WTC11 (cell line): ENCODE data around the gene NTRK3. TPM values are rescaled to one million over a fixed set of nuclear protein-coding genes. Genes with fewer than 3 reads are reported as not detected.

Source experiments
- ATAC-seq: fragments of 200-7000 bp; cut with Tn5 transposase; 2 replicates; pipeline ENCODE4 v1.10.0; 2021; ENCODE audit warnings: mild to moderate bottlenecking, moderate library complexity
- CTCF ChIA-PET: fragments of 300-600 bp; sonication (Branson Sonifier 250); formaldehyde crosslinking; loops from one replicate; lab custom pipeline; 2021; ENCODE audit warnings: antibody characterized with exemption; lab: Charles Lee
- POLR2A ChIA-PET: fragments of 350-600 bp; sonication (Branson Sonifier 250); formaldehyde crosslinking; loops from one replicate; lab custom pipeline; 2021; ENCODE audit warnings: antibody characterized with exemption; lab: Charles Lee
- DNase-seq: peaks from one replicate; pipeline ENCODE4 v3.0.0; 2021; ENCODE audit warnings: low spot score
- H3K27ac Mint-ChIP-seq: 2 replicates; pipeline ENCODE4 v1.8.0; 2021; ENCODE audit warnings: mixed read lengths
- H3K27me3 Mint-ChIP-seq: 2 replicates; pipeline ENCODE4 v1.8.0; 2021; ENCODE audit warnings: low read depth, mild to moderate bottlenecking, moderate library complexity, mixed read lengths
- H3K36me3 Mint-ChIP-seq: 2 replicates; pipeline ENCODE4 v1.8.0; 2021; ENCODE audit warnings: mixed read lengths
- H3K4me1 Mint-ChIP-seq: 2 replicates; pipeline ENCODE4 v1.8.0; 2022; ENCODE audit warnings: mixed read lengths
- H3K4me3 Mint-ChIP-seq: 2 replicates; pipeline ENCODE4 v1.8.0; 2021; ENCODE audit warnings: mild to moderate bottlenecking, moderate library complexity, mixed read lengths
- H3K9me3 Mint-ChIP-seq: 2 replicates; pipeline ENCODE4 v1.8.0; 2021; ENCODE audit warnings: mixed read lengths
- ATF2 ChIP-seq: sonication (generic); formaldehyde crosslinking; IDR thresholded peaks from 2 replicates; pipeline ENCODE4 v1.8.1; 2022; ENCODE audit warnings: low read depth, missing genetic modification reagents, borderline replicate concordance
- ATF3 ChIP-seq: sonication (generic); formaldehyde crosslinking; conservative IDR thresholded peaks from 2 replicates; pipeline ENCODE4 v1.8.1; 2022; ENCODE audit warnings: mild to moderate bottlenecking, missing genetic modification reagents
- CDX4 ChIP-seq: fragments of 250-450 bp; sonication (Bioruptor Pico); IDR thresholded peaks from 2 replicates; pipeline ENCODE4 v1.9.0; 2021; ENCODE audit warnings: moderate library complexity, mild to moderate bottlenecking, inconsistent platforms, borderline replicate concordance
- CREM ChIP-seq: sonication (generic); formaldehyde crosslinking; IDR thresholded peaks from 2 replicates; pipeline ENCODE4 v1.8.1; 2022; ENCODE audit warnings: mild to moderate bottlenecking, missing genetic modification reagents, moderate library complexity
- ELF4 ChIP-seq: sonication (generic); formaldehyde crosslinking; IDR thresholded peaks from 2 replicates; pipeline ENCODE4 v1.8.1; 2022; ENCODE audit warnings: low read depth, mild to moderate bottlenecking, moderate library complexity, missing genetic modification reagents
- EMX1 ChIP-seq: fragments of 250-450 bp; sonication (Bioruptor Pico); IDR thresholded peaks from 2 replicates; pipeline ENCODE4 v1.8.0; 2021; ENCODE audit warnings: mild to moderate bottlenecking
- FOXJ3 ChIP-seq: sonication (generic); formaldehyde crosslinking; IDR thresholded peaks from 2 replicates; pipeline ENCODE4 v1.9.0; 2021; ENCODE audit warnings: missing genetic modification reagents, mild to moderate bottlenecking, borderline replicate concordance
- GABPB1 ChIP-seq: sonication (generic); formaldehyde crosslinking; IDR thresholded peaks from 2 replicates; pipeline ENCODE4 v1.8.1; 2023; ENCODE audit warnings: mild to moderate bottlenecking, missing genetic modification reagents
- HMGA2 ChIP-seq: fragments of 250-450 bp; sonication (Bioruptor Pico); IDR thresholded peaks from 2 replicates; pipeline ENCODE4 v1.4.0; 2021; ENCODE audit warnings: mild to moderate bottlenecking, moderate library complexity
- HMGXB4 ChIP-seq: sonication (generic); formaldehyde crosslinking; IDR thresholded peaks from 2 replicates; pipeline ENCODE4 v1.8.1; 2023; ENCODE audit warnings: mild to moderate bottlenecking, moderate library complexity, missing genetic modification reagents
- MXD4 ChIP-seq: fragments of 250-450 bp; sonication (Bioruptor Pico); IDR thresholded peaks from 2 replicates; pipeline ENCODE4 v1.8.0; 2021; ENCODE audit warnings: mild to moderate bottlenecking, moderate library complexity, borderline replicate concordance
- MYBL2 ChIP-seq: sonication (generic); formaldehyde crosslinking; IDR thresholded peaks from 2 replicates; pipeline ENCODE4 v1.8.1; 2023; ENCODE audit warnings: mild to moderate bottlenecking, moderate library complexity, missing genetic modification reagents
- NR3C1 ChIP-seq: sonication (generic); formaldehyde crosslinking; conservative IDR thresholded peaks from 2 replicates; pipeline ENCODE4 v1.8.1; 2023; ENCODE audit warnings: low read depth, mild to moderate bottlenecking, missing genetic modification reagents
- ZBTB21 ChIP-seq: sonication (generic); formaldehyde crosslinking; IDR thresholded peaks from 2 replicates; pipeline ENCODE4 v1.8.1; 2023; ENCODE audit warnings: mild to moderate bottlenecking, missing genetic modification reagents, borderline replicate concordance
- ZBTB43 ChIP-seq: sonication (generic); formaldehyde crosslinking; IDR thresholded peaks from 2 replicates; pipeline ENCODE4 v1.8.1; 2023; ENCODE audit warnings: mild to moderate bottlenecking, missing genetic modification reagents
- ZNF121 ChIP-seq: sonication (generic); formaldehyde crosslinking; IDR thresholded peaks from 2 replicates; pipeline ENCODE4 v1.8.0; 2023; ENCODE audit warnings: missing genetic modification reagents
- ZNF232 ChIP-seq: sonication (generic); formaldehyde crosslinking; IDR thresholded peaks from 2 replicates; pipeline ENCODE4 v1.8.0; 2022; ENCODE audit warnings: mild to moderate bottlenecking, missing genetic modification reagents
- ZNF281 ChIP-seq: sonication (generic); formaldehyde crosslinking; IDR thresholded peaks from 2 replicates; pipeline ENCODE4 v1.8.0; 2023; ENCODE audit warnings: mild to moderate bottlenecking, missing genetic modification reagents
- total RNA-seq: library from RNA; stranded (reverse); gene quantifications from 3 replicates; pipeline ENCODE4 v1.2.3, GENCODE V29; 2021

The NTRK3 gene
- total RNA-seq, 1 experiment from 2014 or later: 12.3 TPM

GRCh38 chr15:88042047-88042446 is 214.5 kb downstream of the NTRK3 start:
- no peak for DNase-seq
- H3K4me3 Mint-ChIP-seq: no peak overlapping the region
- no peaks in the 10 kb centered on the region for H3K27me3 Mint-ChIP-seq
- 0 out of 2 replicates have a peak, but pooled peaks cover 3% of the 10 kb centered on the region for H3K9me3 Mint-ChIP-seq
- ChIA-PET POLR2A (no interaction called here), CTCF (no interaction called here)
- TF ChIP-seq GABPB1 (no peak), EMX1 (CRISPR knock-in tag) (no peak), ZNF121 (CRISPR knock-in tag) (no peak), MXD4 (CRISPR knock-in tag) (no peak), HMGXB4 (CRISPR knock-in tag) (no peak), ZBTB21 (CRISPR knock-in tag) (no peak), ZBTB43 (CRISPR knock-in tag) (no peak), FOXJ3 (CRISPR knock-in tag) (no peak)
- ATAC-seq: no peak
- H3K27ac Mint-ChIP-seq: no peak overlapping the region
- no peaks in the 10 kb centered on the region for H3K36me3 Mint-ChIP-seq
- H3K4me1 Mint-ChIP-seq: peaks cover 24% of the 10 kb centered on the region

- H3K4me3 Mint-ChIP-seq: no peak overlapping the region
- peaks cover 40% of the 10 kb centered on the region for H3K4me1 Mint-ChIP-seq
- TF ChIP-seq ATF2 (CRISPR knock-in tag) (no peak), ATF3 (CRISPR knock-in tag) (no peak), NR3C1 (CRISPR knock-in tag) (no peak), HMGA2 (no peak), ZNF232 (CRISPR knock-in tag) (no peak), MYBL2 (CRISPR knock-in tag) (no peak), ELF4 (CRISPR knock-in tag) (no peak), MXD4 (CRISPR knock-in tag) (no peak), ZNF281 (CRISPR knock-in tag) (no peak), HMGXB4 (CRISPR knock-in tag) (no peak), ZBTB21 (CRISPR knock-in tag) (no peak), CDX4 (CRISPR knock-in tag) (no peak), CREM (no peak)
- ChIA-PET POLR2A (no interaction called here), CTCF (no interaction called here)
- DNase-seq (no peak), ATAC-seq (no peak)
- no peaks in the 10 kb centered on the region for H3K27me3 Mint-ChIP-seq
- no peaks in the 10 kb centered on the region for H3K36me3 Mint-ChIP-seq
- H3K27ac Mint-ChIP-seq: no peak overlapping the region
- H3K9me3 Mint-ChIP-seq: 0 out of 2 replicates have a peak, but pooled peaks cover 3% of the 10 kb centered on the region
These were observed 216.0 kb downstream of the NTRK3 start for GRCh38 chr15:88040516-88040915.
